HG02970 (cell line): ENCODE results near the gene GPC3.

Experiments used
- ATAC-seq: cut with Tn5 transposase; IDR thresholded peaks from one replicate; pipeline ENCODE4 v1.9.1; 2021; ENCODE audit warnings: mild to moderate bottlenecking, moderate library complexity, moderate number of reproducible peaks; ENCODE audit not compliant: unreplicated experiment, low FRiP score

GPC3 gene

GRCh38 chrX:133971586-133971985 lies 13.8 kb downstream of the GPC3 start:
- no peak for ATAC-seq

- ATAC-seq = no peak
These were observed 15.3 kb downstream of the GPC3 start for GRCh38 chrX:133970076-133970475.

GRCh38 chrX:133969191-133969590 lies 16.2 kb downstream of the GPC3 start:
- no peak for ATAC-seq

GRCh38 chrX:133968109-133968508 lies 17.3 kb downstream of the GPC3 start:
- ATAC-seq = no peak

- ATAC-seq = no peak
These were observed 19.2 kb downstream of the GPC3 start for GRCh38 chrX:133966199-133966598.

GRCh38 chrX:133965321-133965720 lies 20.1 kb downstream of the GPC3 start:
- ATAC-seq = no peak

GRCh38 chrX:133961046-133961445 lies 24.3 kb downstream of the GPC3 start:
- no peak for ATAC-seq

GRCh38 chrX:133959972-133960371 lies 25.4 kb downstream of the GPC3 start:
- ATAC-seq = no peak

- no peak for ATAC-seq
These were observed 26.3 kb downstream of the GPC3 start for GRCh38 chrX:133958997-133959688.

GRCh38 chrX:133956570-133957340 lies 28.6 kb downstream of the GPC3 start:
- ATAC-seq = no peak

- ATAC-seq = no peak
These were observed 31.5 kb downstream of the GPC3 start for GRCh38 chrX:133953785-133954355.

GRCh38 chrX:133953078-133953477 lies 32.3 kb downstream of the GPC3 start:
- ATAC-seq = no peak

- no peak for ATAC-seq
These were observed 34.3 kb downstream of the GPC3 start for GRCh38 chrX:133951098-133951497.

- no peak for ATAC-seq
These were observed 35.2 kb downstream of the GPC3 start for GRCh38 chrX:133950214-133950613.

GRCh38 chrX:133948895-133949294 lies 36.5 kb downstream of the GPC3 start:
- ATAC-seq = no peak

GRCh38 chrX:133947996-133948395 lies 37.4 kb downstream of the GPC3 start:
- no peak for ATAC-seq

- no peak for ATAC-seq
These were observed 38.4 kb downstream of the GPC3 start for GRCh38 chrX:133947022-133947421.

- ATAC-seq = no peak
These were observed 41.9 kb downstream of the GPC3 start for GRCh38 chrX:133943507-133943906.

- ATAC-seq = no peak
These were observed 45.6 kb downstream of the GPC3 start for GRCh38 chrX:133939655-133940302.

GRCh38 chrX:133938530-133938929 lies 46.9 kb downstream of the GPC3 start:
- ATAC-seq = no peak

- no peak for ATAC-seq
These were observed 48.4 kb downstream of the GPC3 start for GRCh38 chrX:133937022-133937421.
